HCT116 (cell line): ENCODE data around the gene CCDC73. TPM values are rescaled to one million over a fixed set of nuclear protein-coding genes. Genes with fewer than 3 reads are reported as not detected.
A peak's percentile ranks its signal among the peaks of the same experiment; 100 is the strongest.
"Not testable (repeated sequence)": the region's sequence is repeated elsewhere in the genome, so short reads cannot be mapped to it uniquely, and the experiment has no call there.

Source experiments
- ATAC-seq: fragments of 200-7000 bp; cut with Tn5 transposase; 2 replicates; pipeline ENCODE4 v1.9.1; 2020; ENCODE audit warnings: mild to moderate bottlenecking, moderate library complexity
- BruUV-seq: library from RNA; stranded (reverse); fragments of 400-500 nt; replicated peaks from 2 replicates; lab custom pipeline; 2021; lab: Mats Ljungman, UMichigan
- CTCF ChIA-PET: fragments of 300-600 bp; sonication (Branson Sonifier 250); formaldehyde crosslinking; loops from one replicate; lab custom pipeline; 2021; ENCODE audit warnings: antibody characterized with exemption; lab: Charles Lee
- POLR2A ChIA-PET: fragments of 300-600, 350-600 bp; sonication (Branson Sonifier 250); formaldehyde crosslinking; loops from one replicate; lab custom pipeline; 2021; ENCODE audit warnings: antibody characterized with exemption; lab: Charles Lee
- RAD21 ChIA-PET, 2 experiments: fragments of 300-600 bp; sonication (Branson Sonifier 250); formaldehyde crosslinking; loops; one replicate each; lab custom pipeline; 2023; ENCODE audit warnings: low total read pairs in 2 of 2; ENCODE audit not compliant: uncharacterized antibody in 2 of 2, unreplicated experiment in 2 of 2, low non-redundant PET in 1 of 2; lab: Charles Lee
- DNase-seq: peaks from one replicate; pipeline ENCODE4 v3.0.0-alpha.2; 2010; ENCODE audit warnings: low read depth, low spot score
- H2AFZ ChIP-seq: fragments of 200-600 bp; shearing (Covaris generic), sonication (generic); 2 replicates; pipeline ENCODE4 v1.6.1; 2017; ENCODE audit warnings: low read depth, mixed run types, mixed read lengths, antibody characterized with exemption, low read length; ENCODE audit not compliant: poor library complexity, severe bottlenecking
- H3K27ac ChIP-seq: 2 replicates; pipeline ENCODE4 v1.5.1; 2012; ENCODE audit warnings: low read depth, low read length
- H3K27me3 ChIP-seq: fragments of 200-600 bp; sonication (generic); 2 replicates; pipeline ENCODE4 v1.6.1; 2016; ENCODE audit warnings: mixed run types, low read length, mixed read lengths; ENCODE audit not compliant: insufficient read depth
- H3K36me3 ChIP-seq, 2 experiments: fragments of 200-500 bp in 1 of 2; fragments of 200-600 bp in 1 of 2; sonication (Bioruptor generic) in 1 of 2; sonication (generic) in 1 of 2; 2 replicates each; pipeline versions ENCODE4 v1.5.1 to v1.6.1; 2014 to 2016; ENCODE audit warnings: low read length in 2 of 2, inconsistent platforms in 1 of 2, mixed read lengths in 1 of 2, mixed run types in 1 of 2; ENCODE audit not compliant: insufficient read depth in 2 of 2, control insufficient read depth in 1 of 2
- H3K4me1 ChIP-seq, 2 experiments: fragments of 200-600 bp in 1 of 2; sonication (generic) in 1 of 2; 2 replicates each; pipeline versions ENCODE4 v1.5.1 to v1.6.1; 2012 to 2017; ENCODE audit warnings: low read length in 2 of 2, inconsistent platforms in 1 of 2, mild to moderate bottlenecking in 1 of 2, mixed read lengths in 1 of 2, mixed run types in 1 of 2, moderate library complexity in 1 of 2; ENCODE audit not compliant: insufficient read depth in 2 of 2, control insufficient read depth in 1 of 2
- H3K4me2 ChIP-seq: fragments of 200-600 bp; sonication (generic); 2 replicates; pipeline ENCODE4 v1.6.1; 2017; ENCODE audit warnings: mixed run types, low read length, mixed read lengths
- H3K4me3 ChIP-seq, 2 experiments: fragments of 200-600 bp in 1 of 2; sonication (generic) in 1 of 2; replicated peaks in 1 of 2; 2 replicates each; pipeline ENCODE4 v1.5.1; 2011 to 2016; ENCODE audit warnings: low read length in 2 of 2, control low read depth in 1 of 2, low read depth in 1 of 2, mild to moderate bottlenecking in 1 of 2, mixed read lengths in 1 of 2, mixed run types in 1 of 2
- H3K79me2 ChIP-seq: fragments of 200-600 bp; sonication (generic); 2 replicates; pipeline ENCODE4 v1.6.1; 2017; ENCODE audit warnings: mild to moderate bottlenecking, mixed run types, low read length, moderate library complexity, mixed read lengths; ENCODE audit not compliant: insufficient read depth
- H3K9ac ChIP-seq: fragments of 200-600 bp; sonication (generic); 2 replicates; pipeline ENCODE4 v1.6.1; 2016; ENCODE audit warnings: low read length, mixed read lengths
- H3K9me2 ChIP-seq: fragments of 200-600 bp; sonication (generic), shearing (Covaris generic); 2 replicates; pipeline ENCODE4 v1.6.1; 2017; ENCODE audit warnings: mixed run types, mild to moderate bottlenecking, moderate library complexity; ENCODE audit not compliant: insufficient read depth
- H3K9me3 ChIP-seq, 2 experiments: fragments of 200-500 bp in 1 of 2; fragments of 200-600 bp in 1 of 2; sonication (Bioruptor generic) in 1 of 2; sonication (generic) in 1 of 2; 2 replicates each; pipeline ENCODE4 v1.6.1; 2014 to 2017; ENCODE audit warnings: low read length in 2 of 2, mixed read lengths in 2 of 2, inconsistent platforms in 1 of 2, low read depth in 1 of 2, mild to moderate bottlenecking in 1 of 2, mixed run types in 1 of 2, moderate library complexity in 1 of 2; ENCODE audit not compliant: control insufficient read depth in 1 of 2, insufficient read depth in 1 of 2
- H4K20me1 ChIP-seq: fragments of 200-600 bp; sonication (generic), shearing (Covaris generic); 2 replicates; pipeline ENCODE4 v1.6.1; 2017; ENCODE audit warnings: mixed run types, mild to moderate bottlenecking, moderate library complexity; ENCODE audit not compliant: insufficient read depth
- ATF3 ChIP-seq: IDR thresholded peaks from 2 replicates; pipeline ENCODE4 v1.6.1; 2012
- CEBPB ChIP-seq: IDR thresholded peaks from 2 replicates; pipeline ENCODE4 v1.6.1; 2012; ENCODE audit warnings: low read depth
- FOSL1 ChIP-seq: IDR thresholded peaks from 2 replicates; pipeline ENCODE4 v1.6.1; 2012; ENCODE audit warnings: low read depth
- JUND ChIP-seq: IDR thresholded peaks from 2 replicates; pipeline ENCODE4 v1.6.1; 2012
- SP1 ChIP-seq: IDR thresholded peaks from 2 replicates; pipeline ENCODE4 v1.6.1; 2012; ENCODE audit warnings: low read depth
- SRF ChIP-seq: IDR thresholded peaks from 2 replicates; pipeline ENCODE4 v1.6.1; 2012; ENCODE audit warnings: low read depth
- TCF7L2 ChIP-seq: IDR thresholded peaks from 2 replicates; pipeline ENCODE4 v1.7.0; 2011; ENCODE audit warnings: borderline replicate concordance, inconsistent platforms; ENCODE audit not compliant: insufficient read depth, insufficient read length; ENCODE audit errors: extremely low read depth
- intact Hi-C: fragments of 100-400 bp; cut with micrococcal nuclease; formaldehyde crosslinking; loops from 2 replicates; pipeline ENCODE4 v1.10.0; 2022
- total RNA-seq: library from RNA; stranded (reverse); gene quantifications from one replicate; pipeline ENCODE4 v1.2.1, GENCODE V29; 2021; ENCODE audit not compliant: unreplicated experiment

The CCDC73 gene
- total RNA-seq, 1 experiment from 2014 or later, result not detected

GRCh38 chr11:32708978-32709377, 85.5 kb downstream of the CCDC73 start:
- H3K9ac ChIP-seq, RAD21 ChIA-PET: not testable (repeated sequence)

GRCh38 chr11:32706985-32707741, 87.3 kb downstream of the CCDC73 start:
- DNase-seq (peak; percentile 44), ATAC-seq (peak; percentile 85)
- POLR2A ChIA-PET, result no interaction called here
- Histone ChIP-seq H3K4me2 (peak overlapping the region; percentile 68), H3K27ac (peak overlapping the region; percentile 56; the same call in 1 of the 2 replicates), H2AFZ (peak overlapping the region; percentile 95), H3K9ac (no peak overlapping the region), H3K36me3 (no peaks in the 10 kb centered on the region), H3K79me2 (no peaks in the 10 kb centered on the region), H4K20me1 (no peaks in the 10 kb centered on the region), H3K27me3 (no peaks in the 10 kb centered on the region), H3K9me2 (no peaks in the 10 kb centered on the region), H3K4me3 (peak overlapping the region in 1 of 2 experiments; percentile 37; a peak in 2 of 4 replicates), H3K4me1 (peaks cover 11 to 23% of the 10 kb centered on the region in 2 experiments), H3K9me3 (peaks cover 4 to 13% of the 10 kb centered on the region in 2 experiments; a peak in 2 of 4 replicates)
- intact Hi-C loops, result no loop called here
- no TSS peak for BruUV-seq
- TF ChIP-seq TCF7L2 (no peak), ATF3 (no peak), FOSL1 (peak; percentile 91), CEBPB (peak; percentile 7; the same call in 1 of the 2 replicates), SRF (peak; percentile 65; the same call in 1 of the 2 replicates), JUND (peak; percentile 80; the same call in 1 of the 2 replicates), SP1 (peak; percentile 65)
- RAD21 ChIA-PET, result no interaction called here
- CTCF ChIA-PET, result interaction anchor here (1.6 kb wide), 1 partner anchor 395 kb away, joined by 3 read pairs; no protein-coding TSS in a partner anchor

More at GRCh38 chr11:32708978-32709377, 85.5 kb downstream of the CCDC73 start:
- CTCF ChIA-PET, H3K9me2 ChIP-seq, BruUV-seq, ATAC-seq, DNase-seq, H3K27ac ChIP-seq, H3K27me3 ChIP-seq, H4K20me1 ChIP-seq, H3K4me2 ChIP-seq, intact Hi-C loops, H2AFZ ChIP-seq, H3K79me2 ChIP-seq, H3K4me3 ChIP-seq, POLR2A ChIA-PET, H3K36me3 ChIP-seq: not testable (repeated sequence)
- Histone ChIP-seq H3K9me3 (peaks cover 4 to 13% of the 10 kb centered on the region in 2 experiments; a peak in 2 of 4 replicates), H3K4me1 (peaks cover 11 to 23% of the 10 kb centered on the region in 2 experiments)
